HepG2 (cell line): ENCODE results near the gene IFITM10. TPM values are rescaled to one million over a fixed set of nuclear protein-coding genes. Genes with fewer than 3 reads are reported as not detected.
A peak's percentile ranks its signal among the peaks of the same experiment; 100 is the strongest.

Experiments used
- AGO2 ChIP-seq: fragments of 200-400 bp; formaldehyde crosslinking; optimal IDR thresholded peaks from 2 replicates; pipeline ENCODE3; 2017; ENCODE audit warnings: mild to moderate bottlenecking, low read depth, low read length, moderate library complexity
- MBD4 ChIP-seq: IDR thresholded peaks from 2 replicates; pipeline ENCODE4 v1.6.1; 2012; ENCODE audit warnings: low read length, inconsistent platforms, borderline replicate concordance
- NCOA5 ChIP-seq: sonication (generic); formaldehyde crosslinking; IDR thresholded peaks from 2 replicates; pipeline ENCODE4 v1.4.0; 2020; ENCODE audit warnings: missing genetic modification reagents
- NFATC3 ChIP-seq: sonication (generic); formaldehyde crosslinking; IDR thresholded peaks from 2 replicates; pipeline ENCODE4 v1.5.1; 2020; ENCODE audit warnings: mild to moderate bottlenecking, missing genetic modification reagents
- PCBP2 ChIP-seq: fragments of 200-400 bp; formaldehyde crosslinking; optimal IDR thresholded peaks from 2 replicates; pipeline ENCODE3; 2018; ENCODE audit warnings: low read length, low read depth; ENCODE audit not compliant: poor library complexity, severe bottlenecking
- TRAFD1 ChIP-seq: sonication (generic); formaldehyde crosslinking; IDR thresholded peaks from 2 replicates; pipeline ENCODE4 v1.5.1; 2020; ENCODE audit warnings: missing genetic modification reagents, mild to moderate bottlenecking, borderline replicate concordance
- ZFP36L1 ChIP-seq: sonication (generic); formaldehyde crosslinking; IDR thresholded peaks from 2 replicates; pipeline ENCODE4 v1.8.0; 2022; ENCODE audit warnings: mild to moderate bottlenecking, missing genetic modification reagents, moderate library complexity
- ZNF512B ChIP-seq: sonication (generic); formaldehyde crosslinking; IDR thresholded peaks from 2 replicates; pipeline ENCODE4 v1.5.1; 2020; ENCODE audit warnings: missing genetic modification reagents, mild to moderate bottlenecking, borderline replicate concordance
- polyA plus RNA-seq, 8 experiments: library from polyadenylated mRNA; depleted of rRNA in 3 of 8; stranded (reverse) in 7 of 8; unstranded in 1 of 8; fragments of >200 nt; fragmentation: Illumina TruSeq in 4 of 8; extraction: Trizol in 4 of 8; gene quantifications; 2 replicates each; pipeline versions ENCODE4 v1.2.1 to v1.2.3, GENCODE V29; 2011 to 2016; ENCODE audit warnings: low read depth in 4 of 8, missing spikeins in 1 of 8, mixed read lengths in 1 of 8; ENCODE audit not compliant: insufficient read depth in 1 of 8
- total RNA-seq, 5 experiments: library from RNA; depleted of rRNA; stranded (reverse); fragments of >200 nt; fragmentation: Illumina TruSeq; extraction: Trizol; gene quantifications; 2 replicates each; pipeline ENCODE4 v1.2.3, GENCODE V29; 2016; ENCODE audit warnings: low read depth in 1 of 5
- TF ChIP-seq, protein P1 (sequence below), 2 experiments: IDR thresholded peaks; 2 replicates each; pipeline ENCODE4 v1.6.1; 2011 to 2012; ENCODE audit warnings: low read length in 2 of 2, borderline replicate concordance in 1 of 2, low read depth in 1 of 2, mild to moderate bottlenecking in 1 of 2, moderate library complexity in 1 of 2
- TF ChIP-seq, protein P2 (sequence below): sonication (generic); formaldehyde crosslinking; IDR thresholded peaks from 2 replicates; pipeline ENCODE4 v1.5.0; 2020; ENCODE audit warnings: missing genetic modification reagents

The IFITM10 gene
- total and polyA plus RNA-seq, 2 of the 13 experiments (the other 11 are each of a cell fraction or from before 2014, with no cell fraction given): 0.09 to 0.13 TPM

DNA sequence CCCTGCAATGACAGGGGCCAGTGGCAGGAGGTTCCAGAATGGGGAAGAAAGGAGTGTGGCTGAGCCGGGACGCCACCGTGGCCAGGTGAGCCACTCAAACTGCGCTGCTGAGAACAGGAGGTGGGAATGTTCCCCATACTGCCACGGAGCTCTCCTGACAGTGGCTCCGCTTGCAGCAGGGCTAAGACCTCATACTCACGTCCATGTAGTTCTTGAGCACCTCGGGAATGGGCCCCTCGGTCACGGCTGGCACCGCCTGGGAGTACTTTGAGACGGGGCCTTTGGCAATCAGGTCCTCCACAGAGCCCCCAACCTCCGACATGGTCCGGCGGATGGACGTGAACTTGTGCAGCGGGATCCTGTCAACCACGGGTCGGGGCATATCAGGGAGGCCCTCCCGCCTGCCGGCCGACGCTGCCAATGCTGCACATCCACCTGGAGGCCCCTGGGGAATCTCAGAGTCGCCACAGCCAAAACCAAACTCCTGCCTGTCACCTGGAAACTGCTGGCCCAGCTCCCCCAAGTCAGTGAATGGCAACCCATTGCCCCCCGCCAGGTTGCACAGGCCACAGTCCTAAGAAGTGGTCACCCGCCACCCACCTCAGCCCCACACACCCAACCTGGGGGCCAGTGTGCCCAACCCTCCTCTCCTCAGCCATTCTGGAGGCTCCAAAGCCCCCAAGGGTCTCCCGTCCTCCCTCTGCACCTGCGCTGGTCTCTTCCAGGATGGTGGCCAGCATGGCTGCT is 10.9 kb upstream of the IFITM10 start (continued):
- TF ChIP-seq, protein P1, sequence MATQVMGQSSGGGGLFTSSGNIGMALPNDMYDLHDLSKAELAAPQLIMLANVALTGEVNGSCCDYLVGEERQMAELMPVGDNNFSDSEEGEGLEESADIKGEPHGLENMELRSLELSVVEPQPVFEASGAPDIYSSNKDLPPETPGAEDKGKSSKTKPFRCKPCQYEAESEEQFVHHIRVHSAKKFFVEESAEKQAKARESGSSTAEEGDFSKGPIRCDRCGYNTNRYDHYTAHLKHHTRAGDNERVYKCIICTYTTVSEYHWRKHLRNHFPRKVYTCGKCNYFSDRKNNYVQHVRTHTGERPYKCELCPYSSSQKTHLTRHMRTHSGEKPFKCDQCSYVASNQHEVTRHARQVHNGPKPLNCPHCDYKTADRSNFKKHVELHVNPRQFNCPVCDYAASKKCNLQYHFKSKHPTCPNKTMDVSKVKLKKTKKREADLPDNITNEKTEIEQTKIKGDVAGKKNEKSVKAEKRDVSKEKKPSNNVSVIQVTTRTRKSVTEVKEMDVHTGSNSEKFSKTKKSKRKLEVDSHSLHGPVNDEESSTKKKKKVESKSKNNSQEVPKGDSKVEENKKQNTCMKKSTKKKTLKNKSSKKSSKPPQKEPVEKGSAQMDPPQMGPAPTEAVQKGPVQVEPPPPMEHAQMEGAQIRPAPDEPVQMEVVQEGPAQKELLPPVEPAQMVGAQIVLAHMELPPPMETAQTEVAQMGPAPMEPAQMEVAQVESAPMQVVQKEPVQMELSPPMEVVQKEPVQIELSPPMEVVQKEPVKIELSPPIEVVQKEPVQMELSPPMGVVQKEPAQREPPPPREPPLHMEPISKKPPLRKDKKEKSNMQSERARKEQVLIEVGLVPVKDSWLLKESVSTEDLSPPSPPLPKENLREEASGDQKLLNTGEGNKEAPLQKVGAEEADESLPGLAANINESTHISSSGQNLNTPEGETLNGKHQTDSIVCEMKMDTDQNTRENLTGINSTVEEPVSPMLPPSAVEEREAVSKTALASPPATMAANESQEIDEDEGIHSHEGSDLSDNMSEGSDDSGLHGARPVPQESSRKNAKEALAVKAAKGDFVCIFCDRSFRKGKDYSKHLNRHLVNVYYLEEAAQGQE (IDR thresholded peaks at IDR 0.05; ENCODE audit: borderline replicate concordance in 1 of 2, low read depth in 1 of 2, low read length in 2 of 2): no peak
- TF ChIP-seq ZNF512B (no peak), NFATC3 (no peak), PCBP2 (no peak), MBD4 (no peak), NCOA5 (CRISPR knock-in tag) (no peak), AGO2 (peak; percentile 29), ZFP36L1 (CRISPR knock-in tag) (no peak), TRAFD1 (CRISPR knock-in tag) (no peak)
- TF ChIP-seq, protein P2, sequence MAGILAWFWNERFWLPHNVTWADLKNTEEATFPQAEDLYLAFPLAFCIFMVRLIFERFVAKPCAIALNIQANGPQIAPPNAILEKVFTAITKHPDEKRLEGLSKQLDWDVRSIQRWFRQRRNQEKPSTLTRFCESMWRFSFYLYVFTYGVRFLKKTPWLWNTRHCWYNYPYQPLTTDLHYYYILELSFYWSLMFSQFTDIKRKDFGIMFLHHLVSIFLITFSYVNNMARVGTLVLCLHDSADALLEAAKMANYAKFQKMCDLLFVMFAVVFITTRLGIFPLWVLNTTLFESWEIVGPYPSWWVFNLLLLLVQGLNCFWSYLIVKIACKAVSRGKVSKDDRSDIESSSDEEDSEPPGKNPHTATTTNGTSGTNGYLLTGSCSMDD (CRISPR knock-in tag): no peak
- TF ChIP-seq, all 625 proteins: peak for 3
